Peyer's patch (tissue), 4 donors: ENCODE results near the gene ZBTB2.

Experiments
- POLR2A ChIP-seq, 2 donors: fragments of 450-650 bp; IDR thresholded peaks; one replicate each; pipeline ENCODE4 v1.5.1; 2017; ENCODE audit warnings: antibody characterized with exemption in 2 of 2, mild to moderate bottlenecking in 2 of 2, moderate library complexity in 2 of 2
- TF ChIP-seq, protein P1 (sequence below), 6 experiments: fragments of 450-650 bp in 4 of 6; fragments of 200-600 bp in 2 of 6; sonication (generic) in 1 of 6; IDR thresholded peaks; one replicate each; pipeline ENCODE4 v1.5.1; 2017 to 2019; ENCODE audit warnings: antibody characterized with exemption in 6 of 6, mild to moderate bottlenecking in 3 of 6, moderate library complexity in 1 of 6

DNA sequence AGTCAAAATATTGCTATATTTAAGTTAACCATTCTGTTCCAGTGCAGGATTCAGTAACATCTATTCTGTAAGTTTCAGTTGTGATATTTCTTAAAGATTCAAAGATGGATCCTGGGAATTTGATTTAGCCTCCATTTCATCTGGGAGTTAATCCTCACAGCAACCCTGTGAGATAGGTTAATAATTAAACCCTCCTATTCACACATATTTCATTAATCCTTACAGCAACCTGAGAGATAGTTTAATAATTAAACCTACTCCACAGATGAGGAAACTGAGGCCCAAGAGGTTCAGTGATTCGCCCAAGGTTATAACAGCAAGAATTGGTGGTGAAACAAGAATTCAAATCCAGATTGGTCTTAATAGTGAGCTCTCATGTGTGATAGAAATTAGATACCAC is 10.9 kb upstream of the ZBTB2 start:
- TF ChIP-seq, protein P1, sequence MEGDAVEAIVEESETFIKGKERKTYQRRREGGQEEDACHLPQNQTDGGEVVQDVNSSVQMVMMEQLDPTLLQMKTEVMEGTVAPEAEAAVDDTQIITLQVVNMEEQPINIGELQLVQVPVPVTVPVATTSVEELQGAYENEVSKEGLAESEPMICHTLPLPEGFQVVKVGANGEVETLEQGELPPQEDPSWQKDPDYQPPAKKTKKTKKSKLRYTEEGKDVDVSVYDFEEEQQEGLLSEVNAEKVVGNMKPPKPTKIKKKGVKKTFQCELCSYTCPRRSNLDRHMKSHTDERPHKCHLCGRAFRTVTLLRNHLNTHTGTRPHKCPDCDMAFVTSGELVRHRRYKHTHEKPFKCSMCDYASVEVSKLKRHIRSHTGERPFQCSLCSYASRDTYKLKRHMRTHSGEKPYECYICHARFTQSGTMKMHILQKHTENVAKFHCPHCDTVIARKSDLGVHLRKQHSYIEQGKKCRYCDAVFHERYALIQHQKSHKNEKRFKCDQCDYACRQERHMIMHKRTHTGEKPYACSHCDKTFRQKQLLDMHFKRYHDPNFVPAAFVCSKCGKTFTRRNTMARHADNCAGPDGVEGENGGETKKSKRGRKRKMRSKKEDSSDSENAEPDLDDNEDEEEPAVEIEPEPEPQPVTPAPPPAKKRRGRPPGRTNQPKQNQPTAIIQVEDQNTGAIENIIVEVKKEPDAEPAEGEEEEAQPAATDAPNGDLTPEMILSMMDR (IDR thresholded peaks at IDR 0.05): no peak
- TF ChIP-seq POLR2A (IDR thresholded peaks at IDR 0.05): no peak
